DND-41 (cell line): ENCODE results near the gene SLC4A7.

ENCODE experiments used
- EZH2 ChIP-seq: IDR thresholded peaks from 3 replicates; pipeline ENCODE4 v1.6.1; 2012; ENCODE audit warnings: borderline replicate concordance, low read depth, mild to moderate bottlenecking, moderate library complexity, low read length, inconsistent platforms; ENCODE audit not compliant: severe bottlenecking
- TF ChIP-seq, protein P1 (sequence below): IDR thresholded peaks from 2 replicates; pipeline ENCODE4 v1.5.1; 2012; ENCODE audit warnings: borderline replicate concordance, low read length, moderate library complexity, mild to moderate bottlenecking; ENCODE audit not compliant: poor library complexity, severe bottlenecking; ENCODE audit errors: extremely low read depth

DNA sequence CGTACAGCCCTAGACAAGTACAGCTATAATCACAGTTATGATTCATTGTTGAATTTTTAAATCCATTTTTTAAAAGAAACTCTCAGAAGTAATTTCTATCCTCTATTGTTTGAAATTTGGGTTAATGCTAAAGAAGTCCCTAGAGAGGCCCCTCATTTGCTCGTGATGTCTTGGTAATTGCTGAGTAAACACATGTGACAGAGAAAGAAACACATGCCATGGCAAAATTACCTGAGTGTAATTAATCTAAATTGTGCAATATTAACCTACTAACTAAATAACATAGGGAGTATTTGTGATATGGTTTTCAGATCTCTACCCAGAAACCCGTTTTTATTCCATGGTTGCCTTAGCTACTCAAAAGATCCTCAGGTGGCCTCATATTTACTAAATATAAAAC lies 125.8 kb downstream of the SLC4A7 start:
- TF ChIP-seq EZH2, result no peak
- TF ChIP-seq, protein P1, sequence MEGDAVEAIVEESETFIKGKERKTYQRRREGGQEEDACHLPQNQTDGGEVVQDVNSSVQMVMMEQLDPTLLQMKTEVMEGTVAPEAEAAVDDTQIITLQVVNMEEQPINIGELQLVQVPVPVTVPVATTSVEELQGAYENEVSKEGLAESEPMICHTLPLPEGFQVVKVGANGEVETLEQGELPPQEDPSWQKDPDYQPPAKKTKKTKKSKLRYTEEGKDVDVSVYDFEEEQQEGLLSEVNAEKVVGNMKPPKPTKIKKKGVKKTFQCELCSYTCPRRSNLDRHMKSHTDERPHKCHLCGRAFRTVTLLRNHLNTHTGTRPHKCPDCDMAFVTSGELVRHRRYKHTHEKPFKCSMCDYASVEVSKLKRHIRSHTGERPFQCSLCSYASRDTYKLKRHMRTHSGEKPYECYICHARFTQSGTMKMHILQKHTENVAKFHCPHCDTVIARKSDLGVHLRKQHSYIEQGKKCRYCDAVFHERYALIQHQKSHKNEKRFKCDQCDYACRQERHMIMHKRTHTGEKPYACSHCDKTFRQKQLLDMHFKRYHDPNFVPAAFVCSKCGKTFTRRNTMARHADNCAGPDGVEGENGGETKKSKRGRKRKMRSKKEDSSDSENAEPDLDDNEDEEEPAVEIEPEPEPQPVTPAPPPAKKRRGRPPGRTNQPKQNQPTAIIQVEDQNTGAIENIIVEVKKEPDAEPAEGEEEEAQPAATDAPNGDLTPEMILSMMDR, result no peak
